Amygdala (tissue), 56 donors: ENCODE data around the gene TMEM86B.

ENCODE experiments used
- DNase-seq, 56 donors: peaks; one replicate each; lab custom pipeline; 2025; lab: John Stamatoyannopoulos, UW

The TMEM86B gene

DNA sequence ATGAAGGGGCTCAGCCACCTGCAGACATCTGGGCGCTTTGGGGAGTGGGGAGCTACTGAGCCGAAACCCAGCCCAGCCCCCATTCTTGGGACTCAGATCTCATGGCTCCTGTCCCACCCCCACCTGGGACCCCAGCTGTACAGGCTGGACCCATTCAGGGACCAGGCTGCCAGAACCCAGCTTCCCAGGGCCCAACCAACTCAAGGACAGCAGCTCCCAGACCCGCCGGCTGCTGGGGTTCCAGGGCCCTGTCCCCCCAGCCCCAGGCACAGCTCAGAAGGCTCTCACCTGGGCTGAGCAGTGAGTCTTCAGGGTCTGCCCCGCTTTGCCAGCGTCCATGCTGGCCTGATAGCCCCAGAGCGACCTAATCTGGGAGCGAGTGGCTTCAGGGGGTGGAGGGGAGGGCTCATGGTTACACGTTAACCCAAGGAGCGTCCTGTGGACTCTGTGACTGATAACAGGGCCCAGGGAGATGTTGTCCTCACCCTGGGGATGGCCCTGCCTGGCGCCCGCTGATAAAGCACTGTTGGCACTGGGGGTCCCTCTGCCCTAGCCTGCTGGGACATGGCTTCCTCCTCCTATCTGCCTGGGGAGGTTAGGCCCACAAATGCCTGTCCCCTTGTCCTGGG, at the start of gene TMEM86B:
Gene TMEM86B, minus strand, starts transcription at position 361 of the 629 bp plus-strand sequence. Its CDS starts 22 bp downstream, at position 339.
- DNase-seq: no peak

DNA sequence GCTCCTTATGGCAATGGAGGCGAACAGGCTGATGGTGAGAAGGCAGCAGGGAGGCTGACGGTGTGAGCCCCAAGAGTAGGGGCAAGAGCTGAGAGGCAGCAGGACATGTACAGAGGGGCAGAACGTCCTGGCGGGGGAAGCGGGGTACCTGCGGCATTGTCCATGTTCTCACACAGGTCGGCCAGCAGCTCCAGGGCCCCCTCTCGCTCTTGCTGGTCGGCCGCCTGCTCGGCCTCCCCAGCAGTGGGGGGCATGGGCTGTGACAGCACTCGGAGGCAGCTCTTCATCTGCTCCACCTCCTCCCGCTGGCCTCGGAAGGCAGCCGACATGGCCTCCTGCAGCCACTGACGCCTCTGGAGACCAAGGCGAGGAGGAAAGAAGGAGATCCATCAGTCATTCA, 48.9 kb upstream of the TMEM86B start:
- DNase-seq: no peak

GRCh38 chr19:55276720-55277430, 48.3 kb upstream of the TMEM86B start:
- no peak for DNase-seq

DNA sequence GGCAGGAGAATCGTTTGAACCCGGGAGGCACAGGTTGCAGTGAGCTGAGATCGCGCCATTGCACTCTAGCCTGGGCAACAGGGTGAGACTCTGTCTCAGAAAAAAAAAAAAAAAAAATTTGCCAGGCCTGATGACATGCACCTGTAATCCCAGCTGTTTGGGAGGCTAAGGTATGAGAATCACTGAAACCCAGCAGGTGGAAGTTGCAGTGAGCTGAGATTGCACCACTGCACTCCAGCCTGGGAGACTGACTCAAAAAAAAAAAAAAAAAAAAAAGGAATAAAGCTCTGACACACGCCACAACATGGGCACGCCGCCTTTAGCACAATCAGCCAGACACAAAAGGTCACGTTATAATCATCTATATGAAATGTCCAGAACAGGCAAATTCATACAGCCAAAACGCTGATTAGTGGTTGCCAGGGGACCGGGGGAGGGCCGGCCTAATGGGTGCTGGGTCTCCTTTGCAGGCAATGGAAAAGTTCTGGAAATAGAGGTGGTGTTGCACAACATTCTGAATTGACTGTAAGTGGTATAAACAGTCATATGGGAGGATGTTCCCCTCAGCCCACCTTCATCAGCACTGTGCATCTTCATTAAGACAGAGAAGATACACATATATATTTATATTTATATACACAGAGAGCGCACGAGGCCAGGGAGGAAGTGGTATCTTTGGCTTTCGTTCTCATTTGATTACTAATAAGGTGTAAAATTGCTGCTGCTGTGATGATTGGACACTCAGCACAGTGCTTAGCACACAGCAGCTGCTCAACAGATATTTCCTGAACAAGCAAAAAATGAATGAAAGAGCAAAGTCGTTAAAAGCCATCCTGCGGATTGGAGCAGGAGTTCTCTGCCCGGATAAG, 47.5 kb upstream of the TMEM86B start:
- no peak for DNase-seq

GRCh38 chr19:55273978-55274707, 45.6 kb upstream of the TMEM86B start:
- DNase-seq: no peak

DNA sequence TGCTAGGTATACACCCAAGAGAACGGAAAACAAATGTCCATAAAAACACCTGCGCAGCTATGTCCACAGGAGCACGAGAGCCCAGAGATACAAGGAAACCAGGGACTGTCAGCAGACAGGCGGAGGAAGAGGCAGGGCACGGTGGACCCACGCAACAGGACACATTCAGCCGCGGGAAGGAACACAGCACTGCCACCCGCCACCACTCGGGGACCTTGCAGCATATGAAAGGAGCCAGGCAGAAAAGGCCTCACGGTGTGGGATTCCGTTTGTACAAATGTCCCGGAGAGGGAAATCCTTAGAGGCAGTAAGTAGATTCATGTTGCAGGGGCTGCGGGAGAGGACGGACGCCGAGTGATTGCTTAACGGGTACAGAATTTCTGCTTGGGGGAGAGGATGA, 43.6 kb upstream of the TMEM86B start:
- DNase-seq: no peak

DNA sequence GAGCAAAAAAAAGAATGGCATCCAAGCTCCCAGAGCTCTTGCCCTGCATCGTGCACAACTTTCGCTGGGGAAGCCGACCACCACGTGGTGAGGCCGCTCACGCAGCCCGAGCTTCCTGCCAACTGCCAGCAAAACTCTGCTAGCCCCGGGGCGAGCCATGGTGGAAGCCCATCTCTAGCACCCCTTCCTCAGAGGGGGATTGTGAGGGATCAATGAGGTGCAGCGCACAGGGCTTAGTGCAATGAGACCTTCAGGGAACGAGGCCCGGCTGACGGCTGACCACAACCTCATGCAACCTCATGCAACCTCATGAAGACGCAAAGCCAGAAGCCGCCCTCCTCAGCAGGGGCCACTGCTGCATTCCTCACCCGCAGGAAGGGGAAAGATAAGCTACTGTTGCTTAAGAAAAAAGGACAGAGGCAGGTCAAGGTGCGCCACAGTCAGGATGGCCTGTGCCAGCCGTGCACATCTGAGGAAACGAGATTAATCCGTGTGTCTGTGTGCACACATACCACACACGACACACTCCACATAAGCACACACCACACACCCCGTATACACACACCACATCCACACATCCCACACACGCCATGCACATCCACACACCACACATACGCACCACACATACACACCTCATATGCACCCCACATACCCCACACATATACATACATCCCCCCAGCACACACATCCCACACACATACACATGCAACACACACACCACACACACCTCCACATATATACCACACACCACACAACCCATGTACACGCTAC, 41.8 kb upstream of the TMEM86B start:
- DNase-seq: no peak

- peak in 5 of 56 donors; percentile 7 to 23 (median 14) for DNase-seq
Measured at GRCh38 chr19:55269299-55269698, 40.7 kb upstream of the TMEM86B start.

GRCh38 chr19:55266840-55267239, 38.3 kb upstream of the TMEM86B start:
- no peak for DNase-seq

DNA sequence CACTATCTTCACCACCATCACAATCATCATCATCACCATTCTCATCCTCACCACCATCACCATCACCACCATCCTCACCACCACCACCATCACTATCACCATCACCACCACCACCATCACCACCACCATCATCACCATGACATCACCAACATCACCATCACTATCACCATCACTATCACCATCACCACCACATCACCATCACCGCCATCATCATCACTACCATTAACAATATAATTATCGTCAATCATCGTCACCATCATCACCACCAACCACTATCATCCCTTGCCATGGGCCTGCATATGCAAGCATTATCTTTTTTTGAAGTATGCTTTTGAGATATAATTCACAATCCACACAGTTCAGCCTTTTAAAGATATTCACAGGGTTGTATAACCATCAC, 37.8 kb upstream of the TMEM86B start:
- DNase-seq: no peak

DNA sequence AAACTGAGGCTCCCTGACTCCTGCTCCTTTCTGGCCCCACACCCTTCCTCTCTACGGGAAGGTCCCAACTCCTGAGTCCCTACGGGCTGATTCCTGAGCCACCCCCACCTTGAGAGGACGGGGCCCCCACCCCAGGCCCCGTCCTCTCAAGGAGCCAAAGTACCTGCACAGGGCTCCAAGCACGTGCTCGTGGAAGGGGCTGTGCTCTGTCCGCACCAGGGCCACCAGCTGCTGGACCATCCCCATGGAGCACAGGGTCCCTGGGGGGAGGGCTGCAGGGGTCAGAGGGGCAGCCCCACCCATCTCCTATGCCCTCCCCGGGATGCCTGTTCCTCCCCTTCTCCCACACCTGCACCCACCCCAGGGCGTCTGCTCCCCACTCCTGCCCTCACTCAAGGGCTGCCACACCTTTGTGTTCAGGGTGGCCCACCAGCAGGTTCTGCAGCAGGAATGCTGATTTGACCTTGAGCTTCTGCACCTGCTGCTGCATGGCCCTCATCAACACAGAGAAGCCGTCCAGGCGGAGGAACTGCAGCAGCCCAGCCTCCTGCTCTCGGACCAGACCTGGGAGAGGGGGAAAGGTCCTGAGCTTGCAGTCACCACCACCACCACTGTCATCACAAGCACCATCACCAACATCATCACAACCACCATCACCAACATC, 37.3 kb upstream of the TMEM86B start:
- DNase-seq: no peak

DNA sequence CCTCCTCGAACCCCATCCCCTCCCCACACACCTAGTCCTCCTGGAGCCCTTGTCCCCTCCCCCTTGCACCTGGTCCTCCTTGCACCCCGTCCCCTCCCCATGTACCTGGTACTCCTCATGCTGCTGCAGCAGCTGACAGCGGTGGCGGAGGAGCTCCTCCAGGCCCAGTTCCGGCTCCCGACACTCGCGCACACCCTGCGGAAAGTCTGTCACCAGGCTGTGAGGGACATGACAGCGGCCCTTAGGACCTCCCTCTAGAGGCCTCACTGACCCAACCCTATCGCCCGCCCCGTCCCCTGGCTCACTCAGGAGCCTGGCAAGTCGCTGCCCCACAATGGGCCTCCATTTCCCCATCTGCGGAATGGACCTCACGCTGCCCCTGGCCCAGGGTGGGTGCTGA, 36.6 kb upstream of the TMEM86B start:
- no peak for DNase-seq

- no peak for DNase-seq
Measured at GRCh38 chr19:55264531-55264930, 36.0 kb upstream of the TMEM86B start.

- DNase-seq: no peak
Measured at GRCh38 chr19:55262359-55262758, 33.8 kb upstream of the TMEM86B start.

- DNase-seq: no peak
Measured at GRCh38 chr19:55261671-55262126, 33.1 kb upstream of the TMEM86B start.

DNA sequence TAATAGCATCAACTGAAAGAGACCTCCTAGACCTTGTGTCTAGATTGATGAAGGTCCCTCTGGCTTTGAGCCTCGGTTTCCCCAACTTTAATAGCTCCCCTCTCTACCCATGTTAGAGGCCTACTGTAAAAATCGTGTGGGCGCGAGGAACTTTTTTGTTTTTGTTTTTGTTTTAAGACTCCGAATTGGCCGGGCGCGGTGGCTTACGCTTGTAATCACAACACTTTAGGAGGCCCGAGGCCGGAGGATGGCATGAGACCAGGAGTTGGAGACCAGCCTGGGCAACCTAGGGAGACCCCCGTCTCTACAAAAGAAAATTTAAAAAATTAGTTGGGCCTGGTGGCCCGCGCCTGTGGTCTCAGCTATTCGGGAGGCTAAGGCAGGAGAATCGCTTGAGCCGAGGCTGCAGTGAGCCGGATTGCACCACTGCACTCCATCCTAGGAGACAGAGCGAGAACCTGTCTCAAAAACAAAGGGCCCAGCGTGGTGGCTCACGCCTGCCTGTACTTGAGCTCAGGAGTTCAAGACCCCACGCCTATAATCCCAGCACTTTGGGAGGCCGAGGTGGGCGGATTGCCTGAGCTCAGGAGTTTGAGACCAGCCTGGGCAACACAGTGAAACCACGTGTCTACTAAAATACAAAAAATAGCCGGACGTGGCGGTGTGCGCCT, 31.1 kb upstream of the TMEM86B start:
- peak in 2 of 56 donors; percentile 48 to 53 for DNase-seq

DNA sequence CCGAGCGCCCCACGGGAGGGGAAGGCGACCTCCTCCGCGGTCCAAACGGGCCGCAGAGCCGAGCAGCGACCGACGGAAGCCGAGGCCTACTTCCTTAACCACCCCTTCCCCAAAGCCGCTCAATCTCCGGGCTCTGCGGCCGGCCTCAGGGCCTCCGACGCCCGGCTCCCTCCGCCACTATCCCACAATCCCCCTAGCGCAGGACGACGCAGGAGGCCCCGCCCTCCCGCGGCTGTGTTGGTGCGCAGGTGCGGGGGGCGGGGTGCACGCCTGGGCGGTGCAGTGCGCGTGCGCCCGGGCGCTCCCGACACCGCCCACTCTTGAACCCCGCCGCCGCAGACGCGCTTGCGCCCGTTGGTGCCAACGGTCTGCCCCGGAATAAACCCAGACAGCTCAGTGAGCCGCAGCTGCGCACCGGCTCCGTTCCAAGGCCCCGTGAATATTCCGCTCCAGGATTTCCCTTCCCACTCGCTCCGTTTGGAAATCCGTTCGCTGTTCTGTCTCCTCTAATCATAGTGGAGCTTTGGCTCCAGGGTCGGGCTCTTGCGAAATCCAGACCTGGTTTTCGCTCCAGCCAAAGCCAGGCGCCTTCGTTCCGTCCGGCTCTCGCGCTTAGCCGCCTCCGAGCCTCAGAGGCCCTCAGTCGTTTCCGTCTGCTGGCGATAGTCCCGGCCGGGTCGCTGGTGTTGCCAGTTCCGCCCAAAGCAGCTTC, 30.4 kb upstream of the TMEM86B start, which contains the start of gene PPP6R1:
Gene PPP6R1, minus strand, starts transcription at position 190 of the 712 bp plus-strand sequence. CDS start 11,914 bp downstream, outside the sequence.
- DNase-seq: peak; percentile 68 to 99 (median 96)

DNA sequence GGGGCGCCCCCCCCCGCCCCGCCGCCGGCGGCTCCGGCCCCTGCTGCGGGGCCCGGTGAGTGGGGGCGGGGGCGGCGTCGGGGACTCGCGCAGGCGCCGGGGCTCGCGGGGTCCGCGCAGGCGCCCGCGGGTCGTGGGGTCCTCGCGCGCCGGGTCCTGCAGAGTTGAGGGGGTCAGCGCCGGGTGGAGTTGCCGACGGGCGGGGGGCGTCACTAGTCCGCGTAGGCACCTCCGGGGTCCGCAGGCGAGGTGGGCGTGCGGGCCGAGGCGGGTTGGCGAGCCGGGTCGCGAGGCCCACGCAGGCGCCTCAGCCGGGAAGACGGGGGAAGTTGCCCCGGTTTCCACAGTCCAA, 29.9 kb upstream of the TMEM86B start:
- DNase-seq: peak in 9 of 56 donors; percentile 34 to 70 (median 54)
